ENCODE measurements around the gene POLQ.

GRCh38 chr3:121529308-121529707, 16.5 kb downstream of the POLQ start:
- peak; percentile 26 for TF ChIP-seq CTCF (IDR thresholded peaks at IDR 0.05; ENCODE audit: low read depth, low read length, missing input control)
- TF ChIP-seq MAX (IDR thresholded peaks at IDR 0.05) = no peak
- TF ChIP-seq GABPA (IDR thresholded peaks at IDR 0.05 in 1 of 2, conservative IDR thresholded peaks at IDR 0.05 in 1 of 2) = no peak
- TF ChIP-seq JUND (IDR thresholded peaks at IDR 0.05) = no peak
- TF ChIP-seq FOXA2 (IDR thresholded peaks at IDR 0.05) = no peak
- TF ChIP-seq NR2F2 (IDR thresholded peaks at IDR 0.05) = no peak
- no peak for TF ChIP-seq YY1 (IDR thresholded peaks at IDR 0.05)
- TF ChIP-seq RAD21 (IDR thresholded peaks at IDR 0.05) = peak; percentile 47 to 65
- no peak for TF ChIP-seq ATF3 (IDR thresholded peaks at IDR 0.05)
- TF ChIP-seq TAF1 (conservative IDR thresholded peaks at IDR 0.05) = no peak
- no peak for TF ChIP-seq REST (IDR thresholded peaks at IDR 0.05)
